Lung (tissue), 12 donors: ENCODE results near the gene ZC3HAV1. TPM values are rescaled to one million over a fixed set of nuclear protein-coding genes. Genes with fewer than 3 reads are reported as not detected.

Experiments
- ATAC-seq: fragments of 200-7000 bp; cut with Tn5 transposase; one replicate; pipeline ENCODE4 v1.9.1; 2020; ENCODE audit warnings: moderate number of reproducible peaks; ENCODE audit not compliant: insufficient read depth, low FRiP score
- DNase-seq, 3 donors: peaks; one replicate each; pipeline ENCODE4 v3.0.0-alpha.2; 2013 to 2017
- H3K27ac ChIP-seq, 2 donors: one replicate each; pipeline ENCODE4 v1.5.1; 2013; ENCODE audit warnings: mild to moderate bottlenecking in 2 of 2, moderate library complexity in 2 of 2, control low read depth in 1 of 2, inconsistent platforms in 1 of 2, low read depth in 1 of 2, low read length in 1 of 2
- H3K27me3 ChIP-seq, 3 donors: one replicate each; pipeline ENCODE4 v1.5.1; 2013; ENCODE audit warnings: low read length in 2 of 3; ENCODE audit not compliant: control insufficient read depth in 3 of 3, insufficient read depth in 3 of 3
- H3K36me3 ChIP-seq, 4 donors: one replicate each; pipeline ENCODE4 v1.5.1; 2013; ENCODE audit warnings: low read length in 4 of 4, mild to moderate bottlenecking in 1 of 4, moderate library complexity in 1 of 4; ENCODE audit not compliant: control insufficient read depth in 4 of 4, insufficient read depth in 4 of 4
- H3K4me1 ChIP-seq, 5 donors: one replicate each; pipeline ENCODE4 v1.5.1; 2013; ENCODE audit warnings: low read length in 5 of 5, mild to moderate bottlenecking in 2 of 5, moderate library complexity in 1 of 5; ENCODE audit not compliant: control insufficient read depth in 5 of 5, insufficient read depth in 5 of 5
- H3K4me3 ChIP-seq: one replicate; pipeline ENCODE4 v1.5.1; 2013; ENCODE audit warnings: mild to moderate bottlenecking, control low read depth, moderate library complexity
- H3K9ac ChIP-seq, 2 donors: one replicate each; pipeline ENCODE4 v1.5.1; 2013; ENCODE audit warnings: low read length in 2 of 2, control low read depth in 1 of 2; ENCODE audit not compliant: insufficient read depth in 1 of 2
- H3K9me3 ChIP-seq, 4 donors: one replicate each; pipeline ENCODE4 v1.5.1; 2013; ENCODE audit warnings: low read length in 3 of 4, mild to moderate bottlenecking in 1 of 4, moderate library complexity in 1 of 4; ENCODE audit not compliant: control insufficient read depth in 4 of 4, insufficient read depth in 3 of 4
- WGBS, 2 donors: extraction: QIAGEN DNeasy Blood & Tissue Kit; methylation state at CpG; one replicate each; pipeline ENCODE4 v1.1.7; 2013; 5-methylcytosine and 5-hydroxymethylcytosine counted together
- polyA plus RNA-seq, 2 donors: library from polyadenylated mRNA; stranded (reverse); fragments of 200-250 nt; gene quantifications; one replicate each; pipeline ENCODE4 v1.2.1, GENCODE V29; 2013
- total RNA-seq, 2 donors: library from RNA; depleted of rRNA in 1 of 2; stranded (reverse); fragments of >200 nt in 1 of 2; gene quantifications; one replicate each; pipeline ENCODE4 v1.2.1, GENCODE V29; 2014 to 2021
- TF ChIP-seq, protein P1 (sequence below): IDR thresholded peaks from 2 replicates; pipeline ENCODE4 v1.5.1; 2012; ENCODE audit warnings: mild to moderate bottlenecking; ENCODE audit errors: control extremely low read depth, extremely low read depth
- donor health status: control.
- donor health status: control.
- donor health status: Bipolar disorder and iron deficiency.
- donor health status: healthy.
- donor health status: DM: yes; HTN: yes; CAD: no.

Gene ZC3HAV1
- total and polyA plus RNA-seq, 4 donors, result 8.2 to 43.4 (median 24.5) TPM

DNA sequence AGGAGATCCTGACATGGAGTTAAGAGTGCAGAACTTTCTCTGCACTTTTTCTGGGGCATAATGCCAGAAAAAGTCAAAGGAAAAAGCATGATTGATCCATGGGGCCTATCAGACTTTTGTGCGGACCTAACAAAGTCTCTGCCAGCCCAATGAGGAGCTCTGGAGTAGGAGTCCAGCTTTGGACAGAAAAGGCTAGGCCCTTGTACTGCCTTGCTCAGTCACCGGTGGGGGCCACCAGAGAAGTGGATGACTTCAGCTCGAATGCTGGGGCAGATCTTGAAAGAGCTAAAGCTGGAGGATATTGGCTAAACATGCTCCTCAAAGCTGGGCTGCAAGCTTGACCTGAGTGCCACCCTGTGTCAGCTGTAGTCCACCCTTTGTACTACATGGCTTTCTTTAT is 2.8 kb upstream of the ZC3HAV1 start:
- Histone ChIP-seq H3K4me1 (peaks cover 0 to 9% (median 0%) of the 10 kb centered on the region in 5 donors), H3K36me3 (no peaks in the 10 kb centered on the region), H3K27ac (no peak overlapping the region), H3K4me3 (no peak overlapping the region), H3K9ac (no peak overlapping the region), H3K9me3 (no peaks in the 10 kb centered on the region), H3K27me3 (no peaks in the 10 kb centered on the region)
- no peak for ATAC-seq
- WGBS, 2 donors, result 96 to 98% methylated on average over 3 of the region's 3 CpGs
- TF ChIP-seq, protein P1, sequence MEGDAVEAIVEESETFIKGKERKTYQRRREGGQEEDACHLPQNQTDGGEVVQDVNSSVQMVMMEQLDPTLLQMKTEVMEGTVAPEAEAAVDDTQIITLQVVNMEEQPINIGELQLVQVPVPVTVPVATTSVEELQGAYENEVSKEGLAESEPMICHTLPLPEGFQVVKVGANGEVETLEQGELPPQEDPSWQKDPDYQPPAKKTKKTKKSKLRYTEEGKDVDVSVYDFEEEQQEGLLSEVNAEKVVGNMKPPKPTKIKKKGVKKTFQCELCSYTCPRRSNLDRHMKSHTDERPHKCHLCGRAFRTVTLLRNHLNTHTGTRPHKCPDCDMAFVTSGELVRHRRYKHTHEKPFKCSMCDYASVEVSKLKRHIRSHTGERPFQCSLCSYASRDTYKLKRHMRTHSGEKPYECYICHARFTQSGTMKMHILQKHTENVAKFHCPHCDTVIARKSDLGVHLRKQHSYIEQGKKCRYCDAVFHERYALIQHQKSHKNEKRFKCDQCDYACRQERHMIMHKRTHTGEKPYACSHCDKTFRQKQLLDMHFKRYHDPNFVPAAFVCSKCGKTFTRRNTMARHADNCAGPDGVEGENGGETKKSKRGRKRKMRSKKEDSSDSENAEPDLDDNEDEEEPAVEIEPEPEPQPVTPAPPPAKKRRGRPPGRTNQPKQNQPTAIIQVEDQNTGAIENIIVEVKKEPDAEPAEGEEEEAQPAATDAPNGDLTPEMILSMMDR, result no peak
- no peak for DNase-seq

DNA sequence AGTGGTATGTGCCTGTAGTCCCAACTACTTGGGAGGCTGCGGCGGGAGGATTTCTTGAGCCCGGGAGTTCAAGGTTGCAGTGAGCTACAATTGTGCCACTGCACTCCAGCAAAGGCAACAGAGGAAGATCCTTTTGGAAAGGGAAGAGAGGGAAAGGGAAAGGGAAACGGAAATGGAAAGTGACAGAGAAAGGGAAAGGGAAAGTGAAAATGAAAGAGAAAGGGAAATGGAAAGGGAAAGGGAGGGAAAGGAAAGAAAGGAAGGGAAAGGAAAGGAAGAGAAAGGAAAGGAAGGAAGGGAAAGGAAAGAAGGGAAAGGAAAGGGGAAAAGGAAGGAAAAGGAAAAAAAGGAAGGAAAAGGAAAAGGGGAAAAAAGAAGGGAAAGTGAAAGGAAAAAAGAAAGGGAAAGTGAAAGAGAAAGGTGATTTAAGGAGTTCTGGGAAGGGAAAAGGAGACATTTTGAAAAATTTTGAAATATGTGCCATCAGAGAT is 2.3 kb upstream of the ZC3HAV1 start:
- H3K9ac ChIP-seq, result no peak overlapping the region
- no peak overlapping the region for H3K27ac ChIP-seq
- 96 to 97% methylated on average over 4 of the region's 4 CpGs for WGBS, 2 donors
- DNase-seq (no peak), ATAC-seq (no peak)
- H3K4me1 ChIP-seq, result peaks cover 0 to 9% (median 0%) of the 10 kb centered on the region in 5 donors
- no peaks in the 10 kb centered on the region for H3K27me3 ChIP-seq
- TF ChIP-seq, protein P1, result no peak
- no peak overlapping the region for H3K4me3 ChIP-seq
- H3K9me3 ChIP-seq, result no peaks in the 10 kb centered on the region
- H3K36me3 ChIP-seq, result no peaks in the 10 kb centered on the region

DNA sequence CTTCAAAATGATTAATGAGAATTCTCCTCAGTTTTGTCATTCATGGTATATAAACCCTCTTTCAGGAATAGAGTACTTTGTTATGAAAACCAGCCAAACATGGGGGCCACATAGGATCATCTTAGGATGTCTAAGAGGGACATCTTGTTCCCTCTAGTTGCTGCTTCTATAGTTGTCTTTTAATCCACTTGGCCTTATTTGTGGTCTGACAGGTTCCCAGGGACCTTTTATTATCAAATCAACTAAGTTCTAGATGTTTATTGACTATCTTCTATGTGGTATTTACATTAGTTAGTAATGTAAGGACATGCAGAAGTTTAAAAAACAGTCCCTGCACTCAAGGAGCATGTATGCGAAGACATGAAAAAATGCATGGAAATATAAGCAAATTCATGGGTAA is 1.6 kb upstream of the ZC3HAV1 start:
- H3K27ac ChIP-seq, result no peak overlapping the region
- no peak for ATAC-seq
- 93 to 100% methylated on average over 1 of the region's 1 CpG for WGBS, 2 donors

More for the DNA sequence above, 1.6 kb upstream of the ZC3HAV1 start:
- no peaks in the 10 kb centered on the region for H3K27me3 ChIP-seq
- H3K36me3 ChIP-seq, result no peaks in the 10 kb centered on the region
- H3K9me3 ChIP-seq, result no peaks in the 10 kb centered on the region
- TF ChIP-seq, protein P1, result no peak
- DNase-seq, result no peak
- peaks cover 0 to 9% (median 0%) of the 10 kb centered on the region in 5 donors for H3K4me1 ChIP-seq
- no peak overlapping the region for H3K4me3 ChIP-seq
- no peak overlapping the region for H3K9ac ChIP-seq
